ENCODE measurements around the gene HS1BP3.

The HS1BP3 gene

GRCh38 chr2:20615068-20615465, 35.8 kb downstream of the HS1BP3 start:
- Mint-ChIP-seq H3K27ac (peak overlapping the region; percentile 15 to 53 (median 38)), H3K36me3 (ENCODE audit: low read depth) (no peaks in the 10 kb centered on the region), H3K27me3 (ENCODE audit: low read depth) (no peaks in the 10 kb centered on the region), H3K4me3 (no peak overlapping the region), H3K9me3 (no peaks in the 10 kb centered on the region), H3K4me1 (peaks cover 78% of the 10 kb centered on the region)
- no peak for TF ChIP-seq CTCF (IDR thresholded peaks at IDR 0.05; ENCODE audit: unreplicated experiment in 3 of 3)

- Mint-ChIP-seq H3K27ac (peak overlapping the region; percentile 15 to 53 (median 38)), H3K36me3 (ENCODE audit: low read depth) (no peaks in the 10 kb centered on the region)
Observed at GRCh38 chr2:20614201-20615067, 36.5 kb downstream of the HS1BP3 start.

GRCh38 chr2:20612925-20613916, 37.7 kb downstream of the HS1BP3 start:
- Mint-ChIP-seq H3K36me3 (ENCODE audit: low read depth) (peaks cover 4% of the 10 kb centered on the region), H3K4me1 (peaks cover 87% of the 10 kb centered on the region), H3K9me3 (peaks cover 4% of the 10 kb centered on the region), H3K4me3 (no peak overlapping the region), H3K27ac (peak overlapping the region; percentile 38 to 77 (median 39)), H3K27me3 (ENCODE audit: low read depth) (no peaks in the 10 kb centered on the region)
- TF ChIP-seq CTCF (IDR thresholded peaks at IDR 0.05; ENCODE audit: unreplicated experiment in 3 of 3), result no peak

More at GRCh38 chr2:20614201-20615067, 36.5 kb downstream of the HS1BP3 start:
- no peaks in the 10 kb centered on the region for H3K27me3 Mint-ChIP-seq (ENCODE audit: low read depth)
- H3K9me3 Mint-ChIP-seq, result no peaks in the 10 kb centered on the region
- H3K4me1 Mint-ChIP-seq, result peaks cover 81% of the 10 kb centered on the region
- TF ChIP-seq CTCF (IDR thresholded peaks at IDR 0.05; ENCODE audit: unreplicated experiment in 3 of 3), result no peak
- no peak overlapping the region for H3K4me3 Mint-ChIP-seq

GRCh38 chr2:20611844-20612356, 39.0 kb downstream of the HS1BP3 start:
- H3K9me3 Mint-ChIP-seq, result peaks cover 6% of the 10 kb centered on the region

More at GRCh38 chr2:20611844-20612356, 39.0 kb downstream of the HS1BP3 start:
- no peak for TF ChIP-seq CTCF (IDR thresholded peaks at IDR 0.05; ENCODE audit: unreplicated experiment in 3 of 3)
- Mint-ChIP-seq H3K4me1 (peaks cover 74% of the 10 kb centered on the region), H3K4me3 (no peak overlapping the region), H3K27me3 (ENCODE audit: low read depth) (no peaks in the 10 kb centered on the region), H3K36me3 (ENCODE audit: low read depth) (peaks cover 8% of the 10 kb centered on the region), H3K27ac (peak overlapping the region in 2 of 3 experiments; percentile 82 to 84)

Measured in nephron (organoid).